Mesothelial cell of epicardium (in vitro differentiated cells): ENCODE data around the gene USP6. TPM values are rescaled to one million over a fixed set of nuclear protein-coding genes. Genes with fewer than 3 reads are reported as not detected.
"Not testable (repeated sequence)": the region's sequence is repeated elsewhere in the genome, so short reads cannot be mapped to it uniquely, and the experiment has no call there.

Experiments used
- DNase-seq, 2 experiments: peaks; one replicate each; pipeline ENCODE4 v3.0.0; 2021; ENCODE audit warnings: low spot score in 2 of 2; ENCODE audit not compliant: unreplicated experiment in 2 of 2
- H3K27ac Mint-ChIP-seq: 2 replicates; pipeline ENCODE4 v1.8.0; 2021; ENCODE audit warnings: mixed read lengths
- H3K27me3 Mint-ChIP-seq: 2 replicates; pipeline ENCODE4 v1.8.0; 2021; ENCODE audit warnings: low read depth, mixed read lengths
- H3K36me3 Mint-ChIP-seq: 2 replicates; pipeline ENCODE4 v1.8.0; 2021; ENCODE audit warnings: mixed read lengths
- H3K4me1 Mint-ChIP-seq: 2 replicates; pipeline ENCODE4 v1.8.0; 2021; ENCODE audit warnings: mixed read lengths
- H3K4me3 Mint-ChIP-seq: 2 replicates; pipeline ENCODE4 v1.8.0; 2021; ENCODE audit warnings: mild to moderate bottlenecking, moderate library complexity, mixed read lengths
- H3K9me3 Mint-ChIP-seq: 2 replicates; pipeline ENCODE4 v1.8.0; 2021; ENCODE audit warnings: mixed read lengths
- CTCF ChIP-seq: fragments of 200-600 bp; sonication (generic); IDR thresholded peaks from one replicate; pipeline ENCODE4 v1.5.0; 2021; ENCODE audit warnings: antibody characterized with exemption; ENCODE audit not compliant: unreplicated experiment
- total RNA-seq: library from RNA; stranded (reverse); gene quantifications from 3 replicates; pipeline ENCODE4 v1.2.1, GENCODE V29; 2021

USP6 gene
- total RNA-seq, 1 donor from 2014 or later, result 0.42 TPM

DNA sequence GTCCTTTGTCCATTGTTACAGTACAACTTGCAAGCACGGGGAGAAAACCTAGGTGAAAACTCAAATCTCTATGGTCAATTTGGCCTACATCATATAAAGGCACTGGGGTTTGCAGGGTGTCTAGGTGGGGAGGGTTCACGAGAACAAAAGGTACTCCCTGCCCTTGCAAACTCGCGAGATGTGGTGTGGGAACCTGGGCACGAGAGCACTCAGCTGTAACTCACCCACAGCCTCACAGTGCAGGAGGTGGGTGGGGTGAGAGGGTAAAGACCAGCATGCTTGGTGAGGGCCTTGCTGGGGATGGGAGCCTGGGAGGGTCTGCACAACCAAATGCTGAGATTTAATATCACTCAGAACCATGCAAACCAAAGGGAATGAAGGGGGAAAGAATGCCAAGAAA, 94.3 kb downstream of the USP6 start:
- H3K9me3 Mint-ChIP-seq, result no peaks in the 10 kb centered on the region
- TF ChIP-seq CTCF, result no peak
- DNase-seq, result no peak
- no peak overlapping the region for H3K4me3 Mint-ChIP-seq
- peaks cover 7% of the 10 kb centered on the region for H3K36me3 Mint-ChIP-seq
- H3K27me3 Mint-ChIP-seq, result no peaks in the 10 kb centered on the region
- H3K4me1 Mint-ChIP-seq, result no peaks in the 10 kb centered on the region
- no peak overlapping the region for H3K27ac Mint-ChIP-seq

DNA sequence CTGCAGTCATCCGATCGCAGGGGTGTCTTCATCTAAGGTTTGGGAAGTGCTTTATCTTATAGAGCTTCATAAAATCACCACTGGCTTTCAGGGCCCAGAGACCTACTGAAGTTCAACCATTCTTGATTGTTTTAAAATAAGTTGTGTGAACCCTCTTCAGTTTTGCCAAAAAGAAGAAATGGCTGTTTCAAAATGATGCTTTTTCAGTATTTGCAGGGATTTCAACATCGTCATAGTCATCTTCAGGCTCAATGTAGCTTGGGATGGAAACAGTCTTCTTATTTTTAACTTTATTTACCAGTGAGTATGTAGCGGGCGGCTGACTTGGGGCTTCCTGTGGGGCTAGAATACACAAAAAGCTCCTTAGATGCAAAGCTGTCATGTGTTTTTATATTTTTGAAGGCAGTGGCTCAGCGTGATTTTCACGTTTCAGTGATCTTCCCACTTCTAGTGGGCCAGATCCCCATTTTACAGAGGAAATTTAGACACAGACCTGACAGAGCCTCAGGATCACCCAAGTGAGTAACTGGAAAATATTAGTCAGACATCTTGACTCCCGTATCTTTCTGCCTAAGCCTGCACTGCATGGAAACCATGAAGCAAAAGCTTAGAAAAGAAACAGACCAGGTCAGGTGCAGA, 94.9 kb downstream of the USP6 start:
- no peak for TF ChIP-seq CTCF
- no peak for DNase-seq
- peaks cover 7% of the 10 kb centered on the region for H3K36me3 Mint-ChIP-seq
- H3K4me1 Mint-ChIP-seq, result no peaks in the 10 kb centered on the region
- no peak overlapping the region for H3K4me3 Mint-ChIP-seq
- no peak overlapping the region for H3K27ac Mint-ChIP-seq
- no peaks in the 10 kb centered on the region for H3K9me3 Mint-ChIP-seq
- H3K27me3 Mint-ChIP-seq, result no peaks in the 10 kb centered on the region

- no peak overlapping the region for H3K4me3 Mint-ChIP-seq
- DNase-seq, result no peak
- H3K36me3 Mint-ChIP-seq, result peaks cover 7% of the 10 kb centered on the region
- no peaks in the 10 kb centered on the region for H3K9me3 Mint-ChIP-seq
- H3K4me1 Mint-ChIP-seq, result no peaks in the 10 kb centered on the region
- TF ChIP-seq CTCF, result no peak
- H3K27ac Mint-ChIP-seq, result no peak overlapping the region
- no peaks in the 10 kb centered on the region for H3K27me3 Mint-ChIP-seq
Measured at GRCh38 chr17:5211458-5211857, 95.6 kb downstream of the USP6 start.

GRCh38 chr17:5217562-5217961, 101.7 kb downstream of the USP6 start:
- H3K27me3 Mint-ChIP-seq, H3K9me3 Mint-ChIP-seq, H3K4me3 Mint-ChIP-seq, DNase-seq, H3K36me3 Mint-ChIP-seq, H3K27ac Mint-ChIP-seq, H3K4me1 Mint-ChIP-seq: not testable (repeated sequence)

- no peaks in the 10 kb centered on the region for H3K27me3 Mint-ChIP-seq
- no peaks in the 10 kb centered on the region for H3K4me1 Mint-ChIP-seq
- peaks cover 12% of the 10 kb centered on the region for H3K36me3 Mint-ChIP-seq
- H3K9me3 Mint-ChIP-seq, result no peaks in the 10 kb centered on the region
- H3K4me3 Mint-ChIP-seq, result no peak overlapping the region
- no peak for DNase-seq
- no peak overlapping the region for H3K27ac Mint-ChIP-seq
- TF ChIP-seq CTCF, result no peak
Measured at GRCh38 chr17:5219536-5219935, 103.7 kb downstream of the USP6 start.

DNA sequence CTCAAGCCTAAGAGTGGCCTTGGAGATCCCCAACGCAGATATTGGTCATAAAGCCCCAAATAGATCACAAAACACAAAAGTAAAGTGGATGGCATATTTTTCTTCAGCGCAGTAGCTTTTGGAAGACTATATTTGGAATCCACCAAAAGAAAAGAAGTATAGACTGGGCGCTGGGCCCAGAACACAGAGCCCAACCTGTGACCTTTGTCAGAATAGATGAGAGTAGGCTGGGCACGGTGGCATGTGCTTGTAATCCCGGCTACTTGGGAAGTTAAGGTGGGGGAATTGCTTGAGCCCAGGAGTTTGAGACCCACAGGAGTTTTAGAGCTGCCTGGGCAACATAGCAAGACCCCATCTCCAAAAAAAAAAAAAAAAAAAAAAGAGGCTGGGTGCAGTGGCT, 104.2 kb downstream of the USP6 start:
- TF ChIP-seq CTCF, result no peak
- Mint-ChIP-seq H3K4me1 (no peaks in the 10 kb centered on the region), H3K27me3 (no peaks in the 10 kb centered on the region), H3K9me3 (no peaks in the 10 kb centered on the region), H3K36me3 (peaks cover 13% of the 10 kb centered on the region), H3K4me3 (no peak overlapping the region), H3K27ac (no peak overlapping the region)
- no peak for DNase-seq

DNA sequence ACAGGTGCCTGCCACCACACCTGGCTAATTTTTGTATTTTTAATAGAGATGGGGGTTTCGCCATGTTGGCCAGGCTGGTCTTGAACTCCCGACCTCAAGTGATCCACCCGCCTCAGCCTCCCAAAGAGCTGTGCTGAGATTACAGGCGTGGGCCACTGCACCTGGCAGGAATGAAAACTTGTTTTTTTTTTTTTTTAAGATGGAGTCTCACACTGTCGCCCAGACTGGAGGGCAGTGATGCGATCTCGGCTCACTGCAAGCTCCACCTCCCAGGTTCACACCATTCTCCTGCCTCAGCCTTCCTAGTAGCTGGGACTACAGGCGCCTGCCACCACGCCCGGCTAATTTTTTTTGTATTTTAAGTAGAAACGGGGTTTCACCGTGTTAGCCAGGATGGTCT, 106.1 kb downstream of the USP6 start:
- H3K36me3 Mint-ChIP-seq, result peaks cover 18% of the 10 kb centered on the region
- not testable (repeated sequence) for H3K27ac Mint-ChIP-seq, H3K27me3 Mint-ChIP-seq, DNase-seq, H3K9me3 Mint-ChIP-seq, H3K4me3 Mint-ChIP-seq, H3K4me1 Mint-ChIP-seq
